Measurements from ENCODE around the gene TYW1B. TPM values are rescaled to one million over a fixed set of nuclear protein-coding genes. Genes with fewer than 3 reads are reported as not detected.
"Not testable (repeated sequence)": the region's sequence is repeated elsewhere in the genome, so short reads cannot be mapped to it uniquely, and the experiment has no call there.

TYW1B gene
- total and polyA plus RNA-seq, 2 of the 4 experiments (the other 2 are of a cell fraction) = 1.0 to 1.8 TPM

GRCh38 chr7:72667049-72667448 is 161.0 kb downstream of the TYW1B start:
- H2BK15ac ChIP-seq (ENCODE audit: low read depth, low read length); intact Hi-C loops (cut with micrococcal nuclease); H2BK20ac ChIP-seq (ENCODE audit: low read depth, low read length); H3K9me1 ChIP-seq (ENCODE audit: insufficient read depth, low read length); H3K4me2 ChIP-seq (ENCODE audit: low read depth, low read length); H3K4me3 ChIP-seq (ENCODE audit: insufficient read depth, low read depth, low read length); H2AFZ ChIP-seq (replicated peaks; ENCODE audit: low read length, poor library complexity); H3K79me1 ChIP-seq (ENCODE audit: low read depth in 1 of 2, low read length in 2 of 2); H2BK5ac ChIP-seq (ENCODE audit: low read depth, low read length, poor library complexity, severe bottlenecking); H3K27me3 ChIP-seq (ENCODE audit: control insufficient read depth, insufficient read depth, low read length); H3K9ac ChIP-seq (ENCODE audit: low read depth, low read length); H3K36me3 ChIP-seq (ENCODE audit: control insufficient read depth, insufficient read depth, low read length); H3K4ac ChIP-seq (ENCODE audit: low read depth, low read length); DNase-seq; in situ Hi-C loops (cut with MboI; ENCODE audit: low sequenced_read_pairs); H4K5ac ChIP-seq (ENCODE audit: low read depth, low read length); POLR2A ChIA-PET (ENCODE audit: unreplicated experiment); H4K20me1 ChIP-seq (ENCODE audit: insufficient read depth, low read length); CTCF ChIA-PET; H3K4me1 ChIP-seq (ENCODE audit: control insufficient read depth, insufficient read depth, low read length); H3K27ac ChIP-seq (ENCODE audit: insufficient read depth, low read length); H4K8ac ChIP-seq (ENCODE audit: low read depth in 2 of 2, low read length in 2 of 2); H2BK120ac ChIP-seq (ENCODE audit: low read depth, low read length); H2AK9ac ChIP-seq (replicated peaks; ENCODE audit: low read depth, low read length, poor library complexity); H3K56ac ChIP-seq (ENCODE audit: extremely low read depth, insufficient read depth, low read length); H3K9me3 ChIP-seq (ENCODE audit: control insufficient read depth, insufficient read depth, low read length); H3K23ac ChIP-seq (ENCODE audit: low read depth, low read length); H2AK5ac ChIP-seq (ENCODE audit: low read depth, low read length); ATAC-seq (ENCODE audit: low read depth); BruUV-seq (replicated peaks); H4K91ac ChIP-seq (ENCODE audit: insufficient read depth, low read depth, low read length); H3K14ac ChIP-seq (replicated peaks; ENCODE audit: low read depth, low read length); dilution Hi-C loops (cut with HindIII; ENCODE audit: low sequenced_read_pairs, unreplicated experiment); H3K18ac ChIP-seq (ENCODE audit: low read depth, low read length): not testable (repeated sequence)
- WGBS, 2 experiments (ENCODE audit: extremely low coverage in 2 of 2, insufficient read length in 1 of 2) = no CpG with 5 or more reads among the region's 3 CpGs

GRCh38 chr7:72648574-72648973 is 179.4 kb downstream of the TYW1B start:
- H2AK9ac ChIP-seq (replicated peaks; ENCODE audit: low read depth, low read length, poor library complexity); H4K8ac ChIP-seq (ENCODE audit: low read depth in 2 of 2, low read length in 2 of 2); H3K79me1 ChIP-seq (ENCODE audit: low read depth in 1 of 2, low read length in 2 of 2); H4K5ac ChIP-seq (ENCODE audit: low read depth, low read length); H3K14ac ChIP-seq (replicated peaks; ENCODE audit: low read depth, low read length); H3K27me3 ChIP-seq (ENCODE audit: control insufficient read depth, insufficient read depth, low read length); H3K4me2 ChIP-seq (ENCODE audit: low read depth, low read length); H3K36me3 ChIP-seq (ENCODE audit: control insufficient read depth, insufficient read depth, low read length); CTCF ChIA-PET; H3K27ac ChIP-seq (ENCODE audit: insufficient read depth, low read length); H3K4ac ChIP-seq (ENCODE audit: low read depth, low read length); H3K4me1 ChIP-seq (ENCODE audit: control insufficient read depth, insufficient read depth, low read length); H2AK5ac ChIP-seq (ENCODE audit: low read depth, low read length); H2BK20ac ChIP-seq (ENCODE audit: low read depth, low read length); H2BK15ac ChIP-seq (ENCODE audit: low read depth, low read length); ATAC-seq (ENCODE audit: low read depth); dilution Hi-C loops (cut with HindIII; ENCODE audit: low sequenced_read_pairs, unreplicated experiment); H3K23ac ChIP-seq (ENCODE audit: low read depth, low read length); H3K56ac ChIP-seq (ENCODE audit: extremely low read depth, insufficient read depth, low read length); H3K18ac ChIP-seq (ENCODE audit: low read depth, low read length); H4K20me1 ChIP-seq (ENCODE audit: insufficient read depth, low read length); DNase-seq; H3K9me1 ChIP-seq (ENCODE audit: insufficient read depth, low read length); BruUV-seq (replicated peaks); H4K91ac ChIP-seq (ENCODE audit: insufficient read depth, low read depth, low read length); intact Hi-C loops (cut with micrococcal nuclease); H3K9me3 ChIP-seq (ENCODE audit: control insufficient read depth, insufficient read depth, low read length); H2AFZ ChIP-seq (replicated peaks; ENCODE audit: low read length, poor library complexity); POLR2A ChIA-PET (ENCODE audit: unreplicated experiment); H3K4me3 ChIP-seq (ENCODE audit: insufficient read depth, low read depth, low read length); H2BK120ac ChIP-seq (ENCODE audit: low read depth, low read length); H3K9ac ChIP-seq (ENCODE audit: low read depth, low read length); H2BK5ac ChIP-seq (ENCODE audit: low read depth, low read length, poor library complexity, severe bottlenecking): not testable (repeated sequence)
- WGBS, 2 experiments (ENCODE audit: extremely low coverage in 2 of 2, insufficient read length in 1 of 2) = no CpG with 5 or more reads among the region's 4 CpGs
- in situ Hi-C loops (cut with MboI; ENCODE audit: low sequenced_read_pairs) = loop anchor here (25.0 kb wide), 1 partner anchor 1786 kb away; no protein-coding TSS in a partner anchor

All from IMR-90 (cell line).